PC-9 (cell line): Measurements from ENCODE around the gene CAMTA1.

Experiments
- EZH2 ChIP-seq: fragments of 200-600 bp; sonication (generic); IDR thresholded peaks from 2 replicates; pipeline ENCODE4 v1.8.0; 2017; ENCODE audit warnings: antibody characterized with exemption, low read depth
- TF ChIP-seq, protein P1 (sequence below): fragments of 200-600 bp; sonication (generic); conservative IDR thresholded peaks from 2 replicates; pipeline ENCODE4 v1.6.1; 2017; ENCODE audit warnings: mixed run types, antibody characterized with exemption, mild to moderate bottlenecking, moderate library complexity

DNA sequence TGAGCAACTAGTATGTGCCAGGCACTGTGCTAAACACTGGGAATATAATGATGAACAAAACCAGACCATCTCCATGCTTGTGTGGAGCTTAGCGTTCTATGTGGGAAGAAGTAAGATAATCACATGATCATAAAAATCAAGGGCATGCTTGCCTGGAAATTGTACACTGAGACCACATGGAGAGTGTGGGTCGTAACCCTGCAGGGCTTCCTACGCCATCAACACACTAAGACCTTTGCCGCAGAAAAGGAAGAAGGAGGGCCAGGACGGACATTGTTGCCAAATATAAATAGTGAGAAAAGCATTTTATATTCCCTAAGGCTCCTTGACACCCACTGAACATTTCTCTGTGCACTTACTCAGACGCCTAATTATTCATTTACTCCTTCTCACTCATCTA lies 597.7 kb downstream of the CAMTA1 start:
- TF ChIP-seq, protein P1, sequence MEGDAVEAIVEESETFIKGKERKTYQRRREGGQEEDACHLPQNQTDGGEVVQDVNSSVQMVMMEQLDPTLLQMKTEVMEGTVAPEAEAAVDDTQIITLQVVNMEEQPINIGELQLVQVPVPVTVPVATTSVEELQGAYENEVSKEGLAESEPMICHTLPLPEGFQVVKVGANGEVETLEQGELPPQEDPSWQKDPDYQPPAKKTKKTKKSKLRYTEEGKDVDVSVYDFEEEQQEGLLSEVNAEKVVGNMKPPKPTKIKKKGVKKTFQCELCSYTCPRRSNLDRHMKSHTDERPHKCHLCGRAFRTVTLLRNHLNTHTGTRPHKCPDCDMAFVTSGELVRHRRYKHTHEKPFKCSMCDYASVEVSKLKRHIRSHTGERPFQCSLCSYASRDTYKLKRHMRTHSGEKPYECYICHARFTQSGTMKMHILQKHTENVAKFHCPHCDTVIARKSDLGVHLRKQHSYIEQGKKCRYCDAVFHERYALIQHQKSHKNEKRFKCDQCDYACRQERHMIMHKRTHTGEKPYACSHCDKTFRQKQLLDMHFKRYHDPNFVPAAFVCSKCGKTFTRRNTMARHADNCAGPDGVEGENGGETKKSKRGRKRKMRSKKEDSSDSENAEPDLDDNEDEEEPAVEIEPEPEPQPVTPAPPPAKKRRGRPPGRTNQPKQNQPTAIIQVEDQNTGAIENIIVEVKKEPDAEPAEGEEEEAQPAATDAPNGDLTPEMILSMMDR: no peak
- TF ChIP-seq EZH2: no peak
